HepG2 (cell line): ENCODE results near the gene C6orf62.
"Not testable (repeated sequence)": the region's sequence is repeated elsewhere in the genome, so short reads cannot be mapped to it uniquely, and the experiment has no call there.

ENCODE experiments used
- BRCA1 ChIP-seq: sonication (generic); formaldehyde crosslinking; IDR thresholded peaks from 2 replicates; pipeline ENCODE4 v1.4.0; 2020; ENCODE audit warnings: missing genetic modification reagents
- CHD4 ChIP-seq: fragments of 200-600 bp; sonication (generic); IDR thresholded peaks from 2 replicates; pipeline ENCODE4 v1.7.0; 2017; ENCODE audit warnings: mild to moderate bottlenecking, low read length, borderline replicate concordance
- CTCF ChIP-seq: sonication (generic); formaldehyde crosslinking; IDR thresholded peaks from 2 replicates; pipeline ENCODE4 v1.5.0; 2020; ENCODE audit warnings: mild to moderate bottlenecking, missing genetic modification reagents, moderate library complexity
- EP300 ChIP-seq, 3 experiments: sonication (generic) in 1 of 3; formaldehyde crosslinking in 1 of 3; IDR thresholded peaks; 2 replicates each; pipeline versions ENCODE4 v1.5.1 to v1.6.1; 2011 to 2020; ENCODE audit warnings: low read depth in 2 of 3, low read length in 2 of 3, borderline replicate concordance in 1 of 3, improper control_type of control experiment in 1 of 3, mild to moderate bottlenecking in 1 of 3, missing genetic modification reagents in 1 of 3, moderate library complexity in 1 of 3
- POLR2A ChIP-seq, 2 experiments: IDR thresholded peaks; 2 replicates each; pipeline ENCODE4 v1.6.1; 2011; ENCODE audit warnings: low read depth in 2 of 2, low read length in 2 of 2, mild to moderate bottlenecking in 1 of 2, moderate library complexity in 1 of 2; ENCODE audit not compliant: insufficient read depth in 1 of 2
- POLR2AphosphoS5 ChIP-seq: IDR thresholded peaks from 2 replicates; pipeline ENCODE4 v1.6.1; 2012; ENCODE audit warnings: low read depth, low read length
- SNAPC5 ChIP-seq: sonication (generic); formaldehyde crosslinking; IDR thresholded peaks from 2 replicates; pipeline ENCODE4 v1.8.1; 2023; ENCODE audit warnings: mild to moderate bottlenecking, missing genetic modification reagents, borderline replicate concordance
- SNRNP70 ChIP-seq: fragments of 200-400 bp; formaldehyde crosslinking; IDR thresholded peaks from 2 replicates; pipeline ENCODE4 v1.6.1; 2017; ENCODE audit warnings: mild to moderate bottlenecking, low read depth, low read length, moderate library complexity
- SRSF4 ChIP-seq: fragments of 200-400 bp; formaldehyde crosslinking; IDR thresholded peaks from one replicate; pipeline ENCODE4 v1.6.1; 2018; ENCODE audit warnings: mild to moderate bottlenecking, low read depth, low read length, moderate library complexity; ENCODE audit not compliant: poor library complexity, severe bottlenecking
- TCF7 ChIP-seq: sonication (generic); IDR thresholded peaks from 2 replicates; pipeline ENCODE4 v1.6.1; 2016; ENCODE audit warnings: antibody characterized with exemption, low read depth
- ZFX ChIP-seq: sonication (generic); formaldehyde crosslinking; IDR thresholded peaks from 2 replicates; pipeline ENCODE4 v1.4.0; 2020; ENCODE audit warnings: mild to moderate bottlenecking, low read depth, missing genetic modification reagents, moderate library complexity
- ZNF761 ChIP-seq: sonication (generic); formaldehyde crosslinking; conservative IDR thresholded peaks from 2 replicates; pipeline ENCODE4 v1.4.0; 2020; ENCODE audit warnings: mild to moderate bottlenecking, missing genetic modification reagents
- TF ChIP-seq, protein P1 (sequence below): sonication (generic); formaldehyde crosslinking; IDR thresholded peaks from 2 replicates; pipeline ENCODE4 v1.5.0; 2020; ENCODE audit warnings: missing genetic modification reagents
- TF ChIP-seq, protein P2 (sequence below): conservative IDR thresholded peaks from 2 replicates; pipeline ENCODE4 v1.6.1; 2018; ENCODE audit warnings: missing genetic modification reagents

- TF ChIP-seq TCF7; BRCA1 (CRISPR knock-in tag); EP300 (IDR thresholded peaks at IDR 0.05; ENCODE audit: low read depth in 2 of 2, low read length in 2 of 2); EP300 (CRISPR knock-in tag; IDR thresholded peaks at IDR 0.05; ENCODE audit: borderline replicate concordance); ZNF761; ZFX; SRSF4; CHD4; POLR2A (IDR thresholded peaks at IDR 0.05; ENCODE audit: insufficient read depth in 1 of 2, low read depth in 2 of 2, low read length in 2 of 2); CTCF (CRISPR knock-in tag); SNAPC5 (CRISPR knock-in tag); POLR2AphosphoS5; SNRNP70: not testable (repeated sequence)
- TF ChIP-seq, protein P1, sequence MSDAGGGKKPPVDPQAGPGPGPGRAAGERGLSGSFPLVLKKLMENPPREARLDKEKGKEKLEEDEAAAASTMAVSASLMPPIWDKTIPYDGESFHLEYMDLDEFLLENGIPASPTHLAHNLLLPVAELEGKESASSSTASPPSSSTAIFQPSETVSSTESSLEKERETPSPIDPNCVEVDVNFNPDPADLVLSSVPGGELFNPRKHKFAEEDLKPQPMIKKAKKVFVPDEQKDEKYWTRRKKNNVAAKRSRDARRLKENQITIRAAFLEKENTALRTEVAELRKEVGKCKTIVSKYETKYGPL (CRISPR knock-in tag), result not testable (repeated sequence)
- TF ChIP-seq, protein P2, sequence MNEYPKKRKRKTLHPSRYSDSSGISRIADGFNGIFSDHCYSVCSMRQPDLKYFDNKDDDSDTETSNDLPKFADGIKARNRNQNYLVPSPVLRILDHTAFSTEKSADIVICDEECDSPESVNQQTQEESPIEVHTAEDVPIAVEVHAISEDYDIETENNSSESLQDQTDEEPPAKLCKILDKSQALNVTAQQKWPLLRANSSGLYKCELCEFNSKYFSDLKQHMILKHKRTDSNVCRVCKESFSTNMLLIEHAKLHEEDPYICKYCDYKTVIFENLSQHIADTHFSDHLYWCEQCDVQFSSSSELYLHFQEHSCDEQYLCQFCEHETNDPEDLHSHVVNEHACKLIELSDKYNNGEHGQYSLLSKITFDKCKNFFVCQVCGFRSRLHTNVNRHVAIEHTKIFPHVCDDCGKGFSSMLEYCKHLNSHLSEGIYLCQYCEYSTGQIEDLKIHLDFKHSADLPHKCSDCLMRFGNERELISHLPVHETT, result not testable (repeated sequence)
Measured at GRCh38 chr6:24671077-24671476, 47.9 kb downstream of the C6orf62 start.
